Activated CD8-positive, alpha-beta T cell treated with anti-CD3 and anti-CD28 coated beads for 36 hours (primary cell): Measurements from ENCODE around the gene TENT4A. TPM values are rescaled to one million over a fixed set of nuclear protein-coding genes. Genes with fewer than 3 reads are reported as not detected.

Experiments
- ATAC-seq: fragments of 200-7000 bp; cut with Tn5 transposase; one replicate; pipeline ENCODE4 v1.10.0; 2021; ENCODE audit warnings: mild to moderate bottlenecking, moderate library complexity
- CTCF ChIA-PET: fragments of 350-600 bp; sonication (Branson Sonifier 250); formaldehyde crosslinking; loops from one replicate; lab custom pipeline; 2021; ENCODE audit warnings: antibody characterized with exemption; lab: Charles Lee
- POLR2A ChIA-PET: fragments of 350-600 bp; sonication (Branson Sonifier 250); formaldehyde crosslinking; loops from one replicate; lab custom pipeline; 2021; ENCODE audit warnings: antibody characterized with exemption; lab: Charles Lee
- DNase-seq: peaks from one replicate; pipeline ENCODE4 v3.0.0-alpha.2; 2020
- H3K27ac Mint-ChIP-seq: one replicate; pipeline ENCODE4 v1.8.0; 2021; ENCODE audit warnings: mild to moderate bottlenecking, mixed read lengths
- H3K27me3 Mint-ChIP-seq: one replicate; pipeline ENCODE4 v1.8.0; 2021; ENCODE audit warnings: mixed read lengths
- H3K36me3 Mint-ChIP-seq: one replicate; pipeline ENCODE4 v1.8.0; 2021; ENCODE audit warnings: low read depth, mixed read lengths
- H3K4me1 Mint-ChIP-seq: one replicate; pipeline ENCODE4 v1.8.0; 2021; ENCODE audit warnings: low read depth, mixed read lengths
- H3K4me3 Mint-ChIP-seq: one replicate; pipeline ENCODE4 v1.8.0; 2021; ENCODE audit warnings: mild to moderate bottlenecking, moderate library complexity, mixed read lengths
- H3K9me3 Mint-ChIP-seq: one replicate; pipeline ENCODE4 v1.8.0; 2021; ENCODE audit warnings: mixed read lengths
- intact Hi-C: fragments of 100-400 bp; cut with micrococcal nuclease; formaldehyde crosslinking; loops from one replicate; pipeline ENCODE4 v1.10.0; 2022
- total RNA-seq, 2 experiments: library from RNA; stranded (reverse); gene quantifications; one replicate each; pipeline ENCODE4 v1.2.3, GENCODE V29; 2021
- TF ChIP-seq, protein P1 (sequence below): fragments of 200-600 bp; IDR thresholded peaks from one replicate; pipeline ENCODE4 v1.8.0; 2022; ENCODE audit warnings: antibody characterized with exemption, mild to moderate bottlenecking

The TENT4A gene
- total RNA-seq, 2 experiments from 2014 or later, result 50.6 to 51.9 TPM

DNA sequence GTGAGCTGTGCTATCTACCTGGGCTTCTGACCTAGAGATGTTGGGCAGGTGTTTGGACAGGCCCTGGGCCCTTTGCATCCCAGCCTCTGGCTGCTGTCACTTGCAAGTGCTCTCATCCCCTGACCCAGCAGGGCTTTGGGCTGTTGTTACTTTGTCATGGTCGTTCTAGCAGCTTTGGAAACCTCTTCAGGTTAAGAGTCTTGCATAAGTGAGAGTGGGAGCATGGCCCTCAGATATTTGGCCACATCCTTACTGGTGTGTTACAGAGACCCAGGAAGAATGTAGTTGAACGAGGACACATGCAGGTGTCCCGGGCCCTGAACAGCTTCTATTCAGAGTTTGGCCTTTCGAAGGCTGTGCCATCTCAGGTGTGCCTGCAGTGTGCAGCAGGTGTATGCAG is 4.5 kb downstream of the TENT4A start:
- POLR2A ChIA-PET, result interaction anchor here (0.8 to 1.7 kb wide), 5 partner anchors 13 to 86 kb away, joined by 3 to 10 read pairs (median 4); partner anchors contain the start of genes NSUN2 and SRD5A1
- no peak for ATAC-seq
- Mint-ChIP-seq H3K9me3 (no peaks in the 10 kb centered on the region), H3K36me3 (peaks cover 54% of the 10 kb centered on the region), H3K4me1 (peaks cover 67% of the 10 kb centered on the region), H3K4me3 (no peak overlapping the region), H3K27ac (no peak overlapping the region), H3K27me3 (no peaks in the 10 kb centered on the region)
- TF ChIP-seq, protein P1, sequence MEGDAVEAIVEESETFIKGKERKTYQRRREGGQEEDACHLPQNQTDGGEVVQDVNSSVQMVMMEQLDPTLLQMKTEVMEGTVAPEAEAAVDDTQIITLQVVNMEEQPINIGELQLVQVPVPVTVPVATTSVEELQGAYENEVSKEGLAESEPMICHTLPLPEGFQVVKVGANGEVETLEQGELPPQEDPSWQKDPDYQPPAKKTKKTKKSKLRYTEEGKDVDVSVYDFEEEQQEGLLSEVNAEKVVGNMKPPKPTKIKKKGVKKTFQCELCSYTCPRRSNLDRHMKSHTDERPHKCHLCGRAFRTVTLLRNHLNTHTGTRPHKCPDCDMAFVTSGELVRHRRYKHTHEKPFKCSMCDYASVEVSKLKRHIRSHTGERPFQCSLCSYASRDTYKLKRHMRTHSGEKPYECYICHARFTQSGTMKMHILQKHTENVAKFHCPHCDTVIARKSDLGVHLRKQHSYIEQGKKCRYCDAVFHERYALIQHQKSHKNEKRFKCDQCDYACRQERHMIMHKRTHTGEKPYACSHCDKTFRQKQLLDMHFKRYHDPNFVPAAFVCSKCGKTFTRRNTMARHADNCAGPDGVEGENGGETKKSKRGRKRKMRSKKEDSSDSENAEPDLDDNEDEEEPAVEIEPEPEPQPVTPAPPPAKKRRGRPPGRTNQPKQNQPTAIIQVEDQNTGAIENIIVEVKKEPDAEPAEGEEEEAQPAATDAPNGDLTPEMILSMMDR, result no peak
- intact Hi-C loops, result no loop called here
- DNase-seq, result no peak
- CTCF ChIA-PET, result interaction anchor here (2.6 kb wide), 1 partner anchor 27 kb away, joined by 6 read pairs; no protein-coding TSS in a partner anchor

DNA sequence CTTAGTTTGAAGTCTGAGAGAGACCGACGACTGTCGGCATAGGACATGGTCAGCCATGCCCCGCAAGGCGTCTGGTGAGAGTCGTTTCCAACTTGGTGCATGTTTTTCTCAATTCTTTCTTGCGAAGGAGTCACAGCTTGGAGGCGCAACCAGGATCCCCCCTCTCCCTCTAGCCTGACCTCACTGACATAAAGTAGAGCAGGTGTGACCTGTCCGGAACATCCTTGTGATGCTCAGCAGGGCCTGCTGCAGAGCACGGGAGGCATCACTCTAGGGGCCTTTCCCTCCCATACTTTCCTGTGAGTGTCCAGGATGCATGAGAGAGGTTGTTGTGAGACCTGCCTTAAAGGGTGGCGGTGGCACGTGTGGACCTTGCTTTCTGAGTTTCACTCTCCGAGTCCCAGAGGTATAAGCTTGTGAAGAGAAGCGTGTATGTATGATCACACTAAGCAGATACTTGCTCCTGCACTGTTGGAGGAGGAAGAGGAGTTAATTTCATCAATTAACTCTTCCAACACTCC is 5.0 kb downstream of the TENT4A start:
- intact Hi-C loops, result no loop called here
- ChIA-PET CTCF (interaction anchor here (0.9 to 2.6 kb wide), 2 partner anchors 27 to 85 kb away, joined by 3 to 6 read pairs; partner anchors contain the start of genes NSUN2 and SRD5A1), POLR2A (interaction anchor here (0.7 to 1.7 kb wide), 5 partner anchors 10 to 87 kb away, joined by 3 to 10 read pairs (median 4); partner anchors contain the start of genes NSUN2 and SRD5A1)
- TF ChIP-seq, protein P1, result no peak
- peaks cover 56% of the 10 kb centered on the region for H3K36me3 Mint-ChIP-seq
- DNase-seq (no peak), ATAC-seq (no peak)
- H3K4me3 Mint-ChIP-seq, result no peak overlapping the region
- no peaks in the 10 kb centered on the region for H3K27me3 Mint-ChIP-seq
- H3K9me3 Mint-ChIP-seq, result no peaks in the 10 kb centered on the region
- H3K27ac Mint-ChIP-seq, result no peak overlapping the region
- H3K4me1 Mint-ChIP-seq, result peaks cover 72% of the 10 kb centered on the region

- no peak for ATAC-seq
- intact Hi-C loops, result no loop called here
- no peaks in the 10 kb centered on the region for H3K9me3 Mint-ChIP-seq
- peaks cover 77% of the 10 kb centered on the region for H3K4me1 Mint-ChIP-seq
- ChIA-PET POLR2A (interaction anchor here (0.7 to 1.5 kb wide), 3 partner anchors 10 to 87 kb away, joined by 3 to 6 read pairs (median 4); no protein-coding TSS in a partner anchor), CTCF (interaction anchor here (0.9 to 2.6 kb wide), 2 partner anchors 26 to 86 kb away, joined by 3 to 6 read pairs; partner anchors contain the start of genes NSUN2 and SRD5A1)
- no peaks in the 10 kb centered on the region for H3K27me3 Mint-ChIP-seq
- H3K36me3 Mint-ChIP-seq, result peaks cover 61% of the 10 kb centered on the region
- no peak for DNase-seq
- no peak overlapping the region for H3K4me3 Mint-ChIP-seq
- TF ChIP-seq, protein P1, result no peak
- no peak overlapping the region for H3K27ac Mint-ChIP-seq
Measured at GRCh38 chr5:6718718-6719117, 5.5 kb downstream of the TENT4A start.

- no peaks in the 10 kb centered on the region for H3K9me3 Mint-ChIP-seq
- ChIA-PET POLR2A (no interaction called here), CTCF (no interaction called here)
- H3K4me1 Mint-ChIP-seq, result peaks cover 84% of the 10 kb centered on the region
- H3K4me3 Mint-ChIP-seq, result no peak overlapping the region
- DNase-seq (no peak), ATAC-seq (no peak)
- TF ChIP-seq, protein P1, result no peak
- peaks cover 68% of the 10 kb centered on the region for H3K36me3 Mint-ChIP-seq
- no peaks in the 10 kb centered on the region for H3K27me3 Mint-ChIP-seq
- H3K27ac Mint-ChIP-seq, result no peak overlapping the region
- intact Hi-C loops, result no loop called here
Measured at GRCh38 chr5:6719417-6719816, 6.2 kb downstream of the TENT4A start.

DNA sequence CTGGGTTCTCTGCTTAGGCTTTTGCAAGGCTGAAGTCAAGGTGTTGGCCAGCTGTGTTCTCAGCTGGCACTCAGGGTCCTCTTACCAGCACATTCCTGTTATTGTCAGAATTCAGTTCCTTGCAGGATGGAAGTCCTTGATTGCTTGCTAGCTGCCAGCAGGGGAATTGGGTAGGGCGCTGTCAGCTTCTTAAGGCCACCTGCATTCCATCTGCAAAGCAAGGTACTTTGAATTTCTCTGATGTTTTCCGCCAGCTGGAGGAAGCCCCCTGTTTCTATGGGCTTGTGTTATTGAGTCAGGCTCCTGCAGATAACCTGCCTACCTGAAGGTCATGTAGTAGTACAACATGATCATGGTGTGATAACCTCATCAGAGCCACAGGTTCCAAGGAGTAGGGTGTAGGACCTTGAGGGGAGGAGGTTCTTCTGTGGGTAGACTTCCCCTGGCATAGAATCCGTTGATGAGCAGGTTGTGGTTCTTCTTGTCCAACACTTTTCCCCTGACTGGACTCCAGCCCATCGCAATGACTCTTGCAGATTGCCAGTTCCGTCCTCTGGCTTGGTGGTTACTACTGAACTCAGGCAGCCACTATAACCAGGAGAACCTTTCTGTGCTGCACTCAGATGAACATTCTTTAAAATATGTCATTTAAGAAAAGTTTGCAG is 6.8 kb downstream of the TENT4A start:
- intact Hi-C loops, result no loop called here
- no peaks in the 10 kb centered on the region for H3K9me3 Mint-ChIP-seq
- H3K27me3 Mint-ChIP-seq, result no peaks in the 10 kb centered on the region
- H3K4me3 Mint-ChIP-seq, result no peak overlapping the region
- CTCF ChIA-PET, result no interaction called here
- H3K27ac Mint-ChIP-seq, result no peak overlapping the region
- ATAC-seq (no peak), DNase-seq (no peak)
- H3K4me1 Mint-ChIP-seq, result peaks cover 88% of the 10 kb centered on the region
- POLR2A ChIA-PET, result no interaction called here
- TF ChIP-seq, protein P1, result no peak
- H3K36me3 Mint-ChIP-seq, result peaks cover 70% of the 10 kb centered on the region
